ENCODE results near the gene CLECL1. TPM values are rescaled to one million over a fixed set of nuclear protein-coding genes. Genes with fewer than 3 reads are reported as not detected.

Gene CLECL1
- total RNA-seq = not detected in 2 replicates

DNA sequence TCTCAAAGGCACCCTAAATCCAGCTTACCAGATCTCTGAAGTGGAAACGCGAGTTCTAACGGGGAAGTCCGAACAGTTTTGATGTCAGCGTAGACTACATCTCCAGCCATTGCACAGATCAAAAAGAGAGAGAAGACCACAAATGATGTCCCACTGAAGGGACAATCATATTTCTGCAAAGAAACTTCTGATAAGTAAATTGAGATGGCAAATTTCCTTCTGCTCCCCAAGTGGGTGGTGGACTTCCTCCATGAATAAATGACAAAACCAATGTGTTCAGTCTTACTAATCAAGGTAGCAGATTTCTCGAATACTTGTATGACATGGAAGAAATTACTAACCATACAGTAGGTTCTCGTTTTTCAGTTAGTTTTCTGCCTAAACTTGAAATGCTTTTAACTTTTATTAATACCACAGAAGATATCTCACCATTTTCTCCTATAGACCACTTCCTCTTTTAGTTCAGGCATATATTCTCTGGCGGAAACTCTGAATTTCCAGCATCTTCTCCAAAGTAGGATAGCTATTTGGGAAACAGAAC is at the start of gene CLECL1:
CLECL1 (minus strand) TSS at position 177 of the 541 bp plus-strand sequence.

DNA sequence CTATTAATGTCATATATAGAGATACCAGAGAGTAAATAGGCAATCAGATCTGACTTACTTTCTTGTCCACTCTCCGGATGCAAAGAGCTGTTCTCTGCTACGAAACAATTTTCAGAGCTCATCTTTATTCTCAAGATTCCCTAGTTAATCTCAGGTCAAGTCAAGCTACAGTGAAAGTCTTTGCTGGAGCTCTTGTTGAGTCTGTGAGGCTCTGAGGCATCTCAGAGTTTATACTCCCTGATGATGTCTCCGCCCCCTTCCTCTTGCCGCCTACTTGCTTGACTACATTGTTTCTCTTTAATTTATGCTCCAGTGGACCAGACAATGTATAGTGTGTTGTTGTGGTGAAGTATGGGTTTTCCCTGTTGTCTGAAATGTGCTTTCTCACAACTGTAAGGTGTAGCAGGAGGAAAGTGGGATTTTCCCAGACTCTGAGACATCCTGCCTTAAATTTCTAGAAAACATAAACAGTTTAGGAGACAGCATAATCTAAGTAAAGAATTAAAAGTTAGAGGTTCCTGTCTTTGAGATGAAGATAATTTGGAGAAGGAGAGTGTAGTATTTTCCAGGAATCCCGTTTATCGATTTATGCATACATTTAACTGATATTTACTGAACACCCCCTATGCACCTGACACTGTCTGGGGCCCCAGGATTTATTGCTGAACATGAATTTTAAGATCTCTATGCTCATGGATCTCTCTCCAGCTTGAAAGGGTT is 28.0 kb upstream of the CLECL1 start, which contains the start of gene CD69:
CD69 (minus strand) TSS at position 203 of the 720 bp plus-strand sequence; CDS start at position 122, 81 bp downstream.

Other genes starting within 250 kb of the CLECL1 start
- gene KLRB1, start 125.2 kb downstream of the CLECL1 start, total RNA-seq = not detected in 2 replicates
- 0.53 and 7.8 TPM in 2 replicates for gene CLEC2D, start 63.4 kb downstream of the CLECL1 start, total RNA-seq
- gene CD69, start 27.8 kb upstream of the CLECL1 start, total RNA-seq = 2.3 and 2.6 TPM in 2 replicates
- gene KLRF1, start 94.4 kb upstream of the CLECL1 start, total RNA-seq = 0.35 TPM in 1 of 2 replicates, not detected in the other
- gene CLEC2B, start 136.3 kb upstream of the CLECL1 start, total RNA-seq = 13.8 and 17.4 TPM in 2 replicates
- not detected in 2 replicates for gene KLRF2, start 148.4 kb upstream of the CLECL1 start, total RNA-seq
- gene CLEC2A, start 199.3 kb upstream of the CLECL1 start, total RNA-seq = not detected in 2 replicates
- gene CLEC12A, start 238.3 kb upstream of the CLECL1 start, total RNA-seq = not detected in 2 replicates